NAMALWA (cell line): ENCODE data around the gene SCGB1D4.

Experiments
- DNase-seq: peaks from one replicate; pipeline ENCODE4 v3.0.0-alpha.2; 2015; ENCODE audit warnings: low spot score

The SCGB1D4 gene

GRCh38 chr11:62273789-62274275 lies 25.0 kb downstream of the SCGB1D4 start:
- DNase-seq = no peak

- DNase-seq = no peak
Measured at GRCh38 chr11:62273284-62273683, 25.6 kb downstream of the SCGB1D4 start.

GRCh38 chr11:62269654-62270278 lies 29.1 kb downstream of the SCGB1D4 start, which contains the start of gene SCGB2A2:
Gene SCGB2A2, plus strand, starts transcription at chr11:62270158. Its CDS starts 59 bp downstream, at chr11:62270217.
- peak; percentile 4 for DNase-seq

GRCh38 chr11:62267576-62267975 lies 31.3 kb downstream of the SCGB1D4 start:
- DNase-seq = no peak

GRCh38 chr11:62267050-62267449 lies 31.8 kb downstream of the SCGB1D4 start:
- no peak for DNase-seq

GRCh38 chr11:62266558-62266957 lies 32.3 kb downstream of the SCGB1D4 start:
- DNase-seq = no peak

- no peak for DNase-seq
Measured at GRCh38 chr11:62264004-62264403, 34.9 kb downstream of the SCGB1D4 start.

GRCh38 chr11:62260261-62260953 lies 38.5 kb downstream of the SCGB1D4 start:
- no peak for DNase-seq

GRCh38 chr11:62256281-62256680 lies 42.6 kb downstream of the SCGB1D4 start:
- no peak for DNase-seq

- DNase-seq = no peak
Measured at GRCh38 chr11:62253999-62254542, 44.8 kb downstream of the SCGB1D4 start.

GRCh38 chr11:62251698-62252097 lies 47.2 kb downstream of the SCGB1D4 start:
- no peak for DNase-seq
